Neural cell (in vitro differentiated cells): ENCODE measurements around the gene TUT1. TPM values are rescaled to one million over a fixed set of nuclear protein-coding genes. Genes with fewer than 3 reads are reported as not detected.

Experiments
- H2AFZ ChIP-seq: fragments of 200-600, 300-800 bp; sonication (generic), shearing (Covaris generic); 2 replicates; pipeline ENCODE4 v1.6.0; 2014; ENCODE audit warnings: low read depth, mild to moderate bottlenecking, antibody characterized with exemption, low read length, moderate library complexity
- H3F3A ChIP-seq: fragments of 200-600 bp; shearing (Covaris generic); 2 replicates; pipeline ENCODE4 v1.6.1; 2016; ENCODE audit warnings: mild to moderate bottlenecking, moderate library complexity, mixed read lengths, antibody characterized with exemption, low read length; ENCODE audit not compliant: insufficient read depth, poor library complexity, severe bottlenecking
- H3K27ac ChIP-seq: fragments of 200-600, 300-800 bp; sonication (generic), shearing (Covaris generic); 2 replicates; pipeline ENCODE4 v1.5.1; 2014; ENCODE audit warnings: mild to moderate bottlenecking, low read length, moderate library complexity
- H3K27me3 ChIP-seq: fragments of 300-800, 200-600 bp; sonication (generic), shearing (Covaris generic); 2 replicates; pipeline ENCODE4 v1.6.0; 2014; ENCODE audit warnings: mild to moderate bottlenecking, low read depth, low read length, moderate library complexity; ENCODE audit not compliant: insufficient read depth
- H3K36me3 ChIP-seq: fragments of 300-800, 200-600 bp; sonication (generic), shearing (Covaris generic); 2 replicates; pipeline ENCODE4 v1.5.1; 2014; ENCODE audit warnings: mild to moderate bottlenecking, antibody characterized with exemption, low read length, moderate library complexity; ENCODE audit not compliant: insufficient read depth
- H3K4me2 ChIP-seq: fragments of 300-800, 200-600 bp; sonication (generic), shearing (Covaris generic); 2 replicates; pipeline ENCODE4 v1.6.0; 2014; ENCODE audit warnings: mild to moderate bottlenecking, low read length
- H3K4me3 ChIP-seq: fragments of 300-800, 200-600 bp; sonication (generic), shearing (Covaris generic); 2 replicates; pipeline ENCODE4 v1.5.1; 2014; ENCODE audit warnings: mild to moderate bottlenecking, low read length, moderate library complexity
- H3K79me2 ChIP-seq: fragments of 200-600 bp; shearing (Covaris generic); replicated peaks from 2 replicates; pipeline ENCODE4 v1.6.0; 2014; ENCODE audit warnings: mild to moderate bottlenecking, low read length, moderate library complexity; ENCODE audit not compliant: insufficient read depth
- H3K9ac ChIP-seq: fragments of 300-800, 200-600 bp; sonication (generic), shearing (Covaris generic); 2 replicates; pipeline ENCODE4 v1.6.1; 2016; ENCODE audit warnings: mild to moderate bottlenecking, low read length, mixed read lengths
- H3K9me2 ChIP-seq: fragments of 200-600 bp; shearing (Covaris generic); 2 replicates; pipeline ENCODE4 v1.6.1; 2016; ENCODE audit warnings: mild to moderate bottlenecking, low read length, mixed read lengths; ENCODE audit not compliant: insufficient read depth
- H3K9me3 ChIP-seq: fragments of 200-600, 300-800 bp; sonication (generic), shearing (Covaris generic); 2 replicates; pipeline ENCODE4 v1.6.1; 2016; ENCODE audit warnings: mild to moderate bottlenecking, mixed run types, low read length, moderate library complexity, mixed read lengths
- H4K20me1 ChIP-seq: fragments of 200-600 bp; shearing (Covaris generic); 2 replicates; pipeline ENCODE4 v1.6.1; 2016; ENCODE audit warnings: mild to moderate bottlenecking, mixed run types; ENCODE audit not compliant: insufficient read depth
- EP300 ChIP-seq: fragments of 450-650 bp; conservative IDR thresholded peaks from 2 replicates; pipeline ENCODE4 v1.6.1; 2014; ENCODE audit warnings: antibody characterized with exemption, mild to moderate bottlenecking, moderate library complexity; ENCODE audit not compliant: poor library complexity, severe bottlenecking
- EZH2 ChIP-seq: fragments of 200-600, 300-800 bp; shearing (Covaris generic), sonication (generic); IDR thresholded peaks from 2 replicates; pipeline ENCODE4 v1.6.1; 2014; ENCODE audit warnings: antibody characterized with exemption, low read length, borderline replicate concordance, mild to moderate bottlenecking; ENCODE audit not compliant: insufficient read depth, poor library complexity, severe bottlenecking
- MXI1 ChIP-seq: fragments of 450-650 bp; conservative IDR thresholded peaks from 2 replicates; pipeline ENCODE4 v1.6.1; 2014; ENCODE audit warnings: antibody characterized with exemption, mild to moderate bottlenecking; ENCODE audit not compliant: poor library complexity, severe bottlenecking
- POLR2AphosphoS5 ChIP-seq: IDR thresholded peaks from 2 replicates; pipeline ENCODE4 v1.6.1; 2012
- RAD21 ChIP-seq: fragments of 450-650 bp; conservative IDR thresholded peaks from 2 replicates; pipeline ENCODE4 v1.6.1; 2014; ENCODE audit warnings: antibody characterized with exemption, mild to moderate bottlenecking, moderate library complexity
- SMC3 ChIP-seq: fragments of 450-650 bp; conservative IDR thresholded peaks from 2 replicates; pipeline ENCODE4 v1.6.1; 2014; ENCODE audit warnings: antibody characterized with exemption, mild to moderate bottlenecking, moderate library complexity; ENCODE audit not compliant: poor library complexity
- TAF1 ChIP-seq: IDR thresholded peaks from 2 replicates; pipeline ENCODE4 v1.6.1; 2012; ENCODE audit warnings: low read depth
- polyA plus RNA-seq: library from polyadenylated mRNA; depleted of rRNA; stranded (reverse); fragments of >200 nt; gene quantifications from 2 replicates; pipeline ENCODE4 v1.2.3, GENCODE V29; 2014
- TF ChIP-seq, protein P1 (sequence below): fragments of 450-650 bp; IDR thresholded peaks from 2 replicates; pipeline ENCODE4 v1.5.1; 2014; ENCODE audit warnings: antibody characterized with exemption, mild to moderate bottlenecking, moderate library complexity; ENCODE audit not compliant: poor library complexity, severe bottlenecking
- TF ChIP-seq, protein P2 (sequence below): IDR thresholded peaks from 2 replicates; pipeline ENCODE4 v1.6.1; 2012; ENCODE audit warnings: borderline replicate concordance

The TUT1 gene
- polyA plus RNA-seq, 1 donor from 2014 or later = 17.8 TPM

DNA sequence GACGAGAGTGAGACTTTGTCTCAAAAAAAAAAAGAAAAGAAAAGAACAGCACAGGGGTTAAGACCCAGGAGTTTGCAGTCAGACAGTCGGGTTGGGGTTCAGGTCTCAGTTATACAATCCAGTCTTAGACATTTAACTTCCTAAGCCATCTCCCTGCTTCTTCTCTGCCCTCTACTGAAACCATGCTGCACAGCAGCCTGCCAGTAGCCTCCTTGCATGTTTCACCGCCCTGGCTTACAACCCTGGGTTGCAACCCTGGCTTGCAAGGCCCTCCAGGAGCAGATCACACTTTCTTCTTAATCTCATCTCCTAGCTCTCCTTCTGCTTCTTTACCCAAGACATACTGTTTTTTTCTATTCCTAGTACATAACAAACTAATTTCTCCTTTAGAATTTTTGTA is 36.4 kb upstream of the TUT1 start:
- H3K79me2 ChIP-seq = no peaks in the 10 kb centered on the region
- no peak for TF ChIP-seq RAD21
- H3K4me3 ChIP-seq = no peak overlapping the region
- no peak overlapping the region for H3K27ac ChIP-seq
- H3K9ac ChIP-seq = no peak overlapping the region
- no peak overlapping the region for H2AFZ ChIP-seq
- H3K9me2 ChIP-seq = no peaks in the 10 kb centered on the region
- H3K36me3 ChIP-seq = no peaks in the 10 kb centered on the region
- peaks cover 2% of the 10 kb centered on the region for H3F3A ChIP-seq
- no peaks in the 10 kb centered on the region for H3K9me3 ChIP-seq
- H3K27me3 ChIP-seq = no peaks in the 10 kb centered on the region
- no peaks in the 10 kb centered on the region for H4K20me1 ChIP-seq
- H3K4me2 ChIP-seq = no peak overlapping the region

DNA sequence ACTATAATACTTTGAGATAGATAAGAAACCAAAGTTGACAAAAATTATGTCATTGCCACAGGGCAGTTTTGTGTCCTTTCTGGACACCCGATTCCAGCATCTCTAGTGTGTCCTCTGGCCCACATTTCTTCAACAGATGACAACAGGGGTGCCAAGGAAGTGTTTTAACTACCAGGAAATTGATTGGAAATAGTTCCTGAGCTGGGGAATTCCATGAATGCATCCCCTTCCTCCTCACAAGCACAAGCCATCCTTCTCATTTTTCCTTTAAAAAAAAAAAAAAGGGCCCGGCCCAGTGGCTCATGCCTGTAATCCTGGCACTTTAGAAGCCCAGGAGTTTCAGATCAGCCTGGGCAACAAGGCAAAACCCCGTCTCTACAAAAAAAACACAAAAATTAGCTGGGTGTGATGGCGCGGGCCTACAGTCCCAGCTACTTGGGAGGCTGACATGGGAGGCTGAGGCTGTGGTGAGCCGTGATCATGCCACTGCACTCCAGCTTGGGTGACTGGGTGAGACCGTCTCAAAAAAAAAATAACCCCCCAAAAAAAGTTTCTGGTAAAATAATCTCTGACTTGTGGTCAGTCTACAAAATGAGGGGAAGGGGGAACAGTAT is 31.3 kb upstream of the TUT1 start:
- H3K4me3 ChIP-seq = peak overlapping the region; percentile 81
- peak overlapping the region; percentile 78 for H3K27ac ChIP-seq
- H3K4me2 ChIP-seq = peak overlapping the region; percentile 70
- no peaks in the 10 kb centered on the region for H3K36me3 ChIP-seq
- peak overlapping the region; percentile 18 for H2AFZ ChIP-seq
- no peaks in the 10 kb centered on the region for H3K27me3 ChIP-seq
- H4K20me1 ChIP-seq = no peaks in the 10 kb centered on the region
- peak overlapping the region; percentile 93 for H3K9ac ChIP-seq
- peaks cover 6% of the 10 kb centered on the region for H3F3A ChIP-seq
- H3K79me2 ChIP-seq = peaks cover 8% of the 10 kb centered on the region
- TF ChIP-seq, protein P1, sequence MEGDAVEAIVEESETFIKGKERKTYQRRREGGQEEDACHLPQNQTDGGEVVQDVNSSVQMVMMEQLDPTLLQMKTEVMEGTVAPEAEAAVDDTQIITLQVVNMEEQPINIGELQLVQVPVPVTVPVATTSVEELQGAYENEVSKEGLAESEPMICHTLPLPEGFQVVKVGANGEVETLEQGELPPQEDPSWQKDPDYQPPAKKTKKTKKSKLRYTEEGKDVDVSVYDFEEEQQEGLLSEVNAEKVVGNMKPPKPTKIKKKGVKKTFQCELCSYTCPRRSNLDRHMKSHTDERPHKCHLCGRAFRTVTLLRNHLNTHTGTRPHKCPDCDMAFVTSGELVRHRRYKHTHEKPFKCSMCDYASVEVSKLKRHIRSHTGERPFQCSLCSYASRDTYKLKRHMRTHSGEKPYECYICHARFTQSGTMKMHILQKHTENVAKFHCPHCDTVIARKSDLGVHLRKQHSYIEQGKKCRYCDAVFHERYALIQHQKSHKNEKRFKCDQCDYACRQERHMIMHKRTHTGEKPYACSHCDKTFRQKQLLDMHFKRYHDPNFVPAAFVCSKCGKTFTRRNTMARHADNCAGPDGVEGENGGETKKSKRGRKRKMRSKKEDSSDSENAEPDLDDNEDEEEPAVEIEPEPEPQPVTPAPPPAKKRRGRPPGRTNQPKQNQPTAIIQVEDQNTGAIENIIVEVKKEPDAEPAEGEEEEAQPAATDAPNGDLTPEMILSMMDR = no peak
- TF ChIP-seq EZH2 = no peak
- TF ChIP-seq, protein P2, sequence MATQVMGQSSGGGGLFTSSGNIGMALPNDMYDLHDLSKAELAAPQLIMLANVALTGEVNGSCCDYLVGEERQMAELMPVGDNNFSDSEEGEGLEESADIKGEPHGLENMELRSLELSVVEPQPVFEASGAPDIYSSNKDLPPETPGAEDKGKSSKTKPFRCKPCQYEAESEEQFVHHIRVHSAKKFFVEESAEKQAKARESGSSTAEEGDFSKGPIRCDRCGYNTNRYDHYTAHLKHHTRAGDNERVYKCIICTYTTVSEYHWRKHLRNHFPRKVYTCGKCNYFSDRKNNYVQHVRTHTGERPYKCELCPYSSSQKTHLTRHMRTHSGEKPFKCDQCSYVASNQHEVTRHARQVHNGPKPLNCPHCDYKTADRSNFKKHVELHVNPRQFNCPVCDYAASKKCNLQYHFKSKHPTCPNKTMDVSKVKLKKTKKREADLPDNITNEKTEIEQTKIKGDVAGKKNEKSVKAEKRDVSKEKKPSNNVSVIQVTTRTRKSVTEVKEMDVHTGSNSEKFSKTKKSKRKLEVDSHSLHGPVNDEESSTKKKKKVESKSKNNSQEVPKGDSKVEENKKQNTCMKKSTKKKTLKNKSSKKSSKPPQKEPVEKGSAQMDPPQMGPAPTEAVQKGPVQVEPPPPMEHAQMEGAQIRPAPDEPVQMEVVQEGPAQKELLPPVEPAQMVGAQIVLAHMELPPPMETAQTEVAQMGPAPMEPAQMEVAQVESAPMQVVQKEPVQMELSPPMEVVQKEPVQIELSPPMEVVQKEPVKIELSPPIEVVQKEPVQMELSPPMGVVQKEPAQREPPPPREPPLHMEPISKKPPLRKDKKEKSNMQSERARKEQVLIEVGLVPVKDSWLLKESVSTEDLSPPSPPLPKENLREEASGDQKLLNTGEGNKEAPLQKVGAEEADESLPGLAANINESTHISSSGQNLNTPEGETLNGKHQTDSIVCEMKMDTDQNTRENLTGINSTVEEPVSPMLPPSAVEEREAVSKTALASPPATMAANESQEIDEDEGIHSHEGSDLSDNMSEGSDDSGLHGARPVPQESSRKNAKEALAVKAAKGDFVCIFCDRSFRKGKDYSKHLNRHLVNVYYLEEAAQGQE = no peak
- TF ChIP-seq MXI1 = no peak
- no peak for TF ChIP-seq SMC3
- TF ChIP-seq RAD21 = no peak
- no peak for TF ChIP-seq EP300
- TF ChIP-seq TAF1 = no peak
- no peak for TF ChIP-seq POLR2AphosphoS5
- no peaks in the 10 kb centered on the region for H3K9me3 ChIP-seq
- H3K9me2 ChIP-seq = no peaks in the 10 kb centered on the region
